ENCODE results near the gene PDE8B.
"Not testable (repeated sequence)": the region's sequence is repeated elsewhere in the genome, so short reads cannot be mapped to it uniquely, and the experiment has no call there.

The PDE8B gene

DNA sequence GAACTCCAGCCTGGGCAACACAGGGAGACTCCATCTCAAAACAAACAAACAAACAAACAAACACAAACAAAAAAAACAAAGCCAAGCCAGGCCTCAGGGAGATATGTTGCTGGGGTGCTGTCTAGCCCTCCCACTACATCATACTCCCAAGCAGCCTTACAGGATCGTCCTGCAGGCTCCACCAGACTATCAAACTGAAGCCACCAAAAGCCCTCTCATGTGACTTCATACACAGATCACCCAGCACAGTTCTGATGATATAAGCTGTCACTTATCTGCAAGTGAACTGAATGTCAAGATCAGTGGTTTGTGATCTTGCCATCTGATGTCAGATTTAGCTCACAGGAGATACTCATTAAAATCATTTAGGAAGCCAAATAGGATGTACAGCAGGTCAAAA, 238.4 kb downstream of the PDE8B start:
- H3K9me3 ChIP-seq (ENCODE audit: control insufficient read depth in 2 of 2, low read length in 2 of 2) = no peaks in the 10 kb centered on the region
- no peak overlapping the region for H3K9ac ChIP-seq (ENCODE audit: low read length in 2 of 2)
- H3K27ac ChIP-seq (ENCODE audit: low read length) = no peak overlapping the region
- H3K36me3 ChIP-seq (ENCODE audit: control insufficient read depth in 2 of 2, insufficient read depth in 2 of 2, low read length in 2 of 2) = peaks cover 7 to 18% of the 10 kb centered on the region in 2 donors
- H3K27me3 ChIP-seq (ENCODE audit: control insufficient read depth in 1 of 2, insufficient read depth in 2 of 2, low read length in 2 of 2) = no peaks in the 10 kb centered on the region
- no peaks in the 10 kb centered on the region for H3K4me1 ChIP-seq (ENCODE audit: control insufficient read depth, insufficient read depth, low read length)
- H3K4me3 ChIP-seq (ENCODE audit: low read length in 2 of 2) = no peak overlapping the region

DNA sequence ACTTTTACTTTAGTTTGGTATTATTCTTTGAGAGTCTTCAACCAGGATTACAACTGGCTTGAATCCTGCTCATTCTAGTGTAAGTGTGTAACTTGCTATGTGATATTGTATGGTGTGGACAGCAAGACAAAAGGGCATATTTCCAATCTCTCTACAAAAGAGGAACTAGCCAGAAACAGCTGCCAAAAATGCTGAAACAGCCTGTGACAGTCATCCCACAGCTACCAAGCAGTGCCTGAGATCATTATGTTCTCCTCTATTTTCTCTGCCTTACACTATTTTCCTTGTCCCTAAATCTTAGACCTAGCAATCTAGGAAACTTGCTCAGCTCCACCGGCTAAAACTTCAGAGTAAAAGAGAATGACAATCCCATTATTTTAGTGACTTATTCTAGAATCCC, 238.8 kb downstream of the PDE8B start:
- Histone ChIP-seq H3K9ac (ENCODE audit: low read length in 2 of 2) (no peak overlapping the region), H3K27ac (ENCODE audit: low read length) (no peak overlapping the region), H3K36me3 (ENCODE audit: control insufficient read depth in 2 of 2, insufficient read depth in 2 of 2, low read length in 2 of 2) (peaks cover 7 to 18% of the 10 kb centered on the region in 2 donors), H3K9me3 (ENCODE audit: control insufficient read depth in 2 of 2, low read length in 2 of 2) (no peaks in the 10 kb centered on the region), H3K27me3 (ENCODE audit: control insufficient read depth in 1 of 2, insufficient read depth in 2 of 2, low read length in 2 of 2) (no peaks in the 10 kb centered on the region), H3K4me1 (ENCODE audit: control insufficient read depth, insufficient read depth, low read length) (no peaks in the 10 kb centered on the region), H3K4me3 (ENCODE audit: low read length in 2 of 2) (no peak overlapping the region)

DNA sequence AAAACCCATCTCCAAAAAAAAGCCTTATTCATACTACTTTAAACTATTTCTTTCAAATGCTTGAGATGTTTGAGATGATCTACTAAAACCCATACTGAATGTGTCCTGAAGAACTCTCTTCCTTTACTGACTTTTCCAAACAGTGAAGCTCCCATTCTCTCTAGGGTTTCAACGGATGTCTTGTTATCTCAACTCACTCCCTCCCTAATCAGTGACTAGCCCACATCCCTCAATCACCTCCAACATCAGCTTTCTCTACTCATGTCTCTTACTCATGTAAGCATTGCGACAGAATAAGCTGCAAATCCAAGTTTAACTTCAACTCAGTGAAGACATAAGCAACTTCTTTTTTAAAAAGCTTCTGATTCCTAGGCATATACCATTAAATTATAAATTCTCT, 239.5 kb downstream of the PDE8B start:
- no peaks in the 10 kb centered on the region for H3K27me3 ChIP-seq (ENCODE audit: control insufficient read depth in 1 of 2, insufficient read depth in 2 of 2, low read length in 2 of 2)
- H3K36me3 ChIP-seq (ENCODE audit: control insufficient read depth in 2 of 2, insufficient read depth in 2 of 2, low read length in 2 of 2) = peaks cover 7 to 16% of the 10 kb centered on the region in 2 donors
- no peaks in the 10 kb centered on the region for H3K4me1 ChIP-seq (ENCODE audit: control insufficient read depth, insufficient read depth, low read length)
- no peak overlapping the region for H3K4me3 ChIP-seq (ENCODE audit: low read length in 2 of 2)
- no peaks in the 10 kb centered on the region for H3K9me3 ChIP-seq (ENCODE audit: control insufficient read depth in 2 of 2, low read length in 2 of 2)
- no peak overlapping the region for H3K27ac ChIP-seq (ENCODE audit: low read length)
- no peak overlapping the region for H3K9ac ChIP-seq (ENCODE audit: low read length in 2 of 2)

GRCh38 chr5:77452351-77452750, 241.9 kb downstream of the PDE8B start:
- no peaks in the 10 kb centered on the region for H3K9me3 ChIP-seq (ENCODE audit: control insufficient read depth in 2 of 2, low read length in 2 of 2)
- no peaks in the 10 kb centered on the region for H3K4me1 ChIP-seq (ENCODE audit: control insufficient read depth, insufficient read depth, low read length)
- H3K4me3 ChIP-seq (ENCODE audit: low read length in 2 of 2) = no peak overlapping the region
- H3K27ac ChIP-seq (ENCODE audit: low read length) = no peak overlapping the region
- no peak overlapping the region for H3K9ac ChIP-seq (ENCODE audit: low read length in 2 of 2)
- H3K36me3 ChIP-seq (ENCODE audit: control insufficient read depth in 2 of 2, insufficient read depth in 2 of 2, low read length in 2 of 2) = peaks cover 7 to 15% of the 10 kb centered on the region in 2 donors
- no peaks in the 10 kb centered on the region for H3K27me3 ChIP-seq (ENCODE audit: control insufficient read depth in 1 of 2, insufficient read depth in 2 of 2, low read length in 2 of 2)

DNA sequence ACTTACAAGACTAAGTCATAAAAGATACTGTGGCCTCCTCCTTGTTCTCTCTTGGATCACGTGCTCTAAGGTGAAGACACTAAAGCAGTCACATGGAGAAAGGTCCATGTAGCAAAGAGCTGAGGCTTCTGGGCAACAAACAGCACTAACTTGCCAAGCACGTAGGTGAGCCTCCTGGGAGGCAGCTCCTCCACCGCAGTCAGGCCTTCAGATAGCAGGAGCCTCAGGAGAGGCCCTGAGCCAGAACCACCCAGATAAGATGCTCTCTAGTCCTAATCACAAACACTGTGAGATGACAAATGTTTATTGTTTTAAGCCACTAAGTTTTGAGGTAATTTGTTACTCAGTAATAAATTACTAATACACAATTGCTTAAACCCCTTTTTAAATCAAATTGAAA, 243.6 kb downstream of the PDE8B start:
- Histone ChIP-seq H3K9me3 (ENCODE audit: control insufficient read depth in 2 of 2, low read length in 2 of 2) (no peaks in the 10 kb centered on the region), H3K27ac (ENCODE audit: low read length) (no peak overlapping the region), H3K36me3 (ENCODE audit: control insufficient read depth in 2 of 2, insufficient read depth in 2 of 2, low read length in 2 of 2) (peaks cover 3 to 4% of the 10 kb centered on the region in 2 donors), H3K4me1 (ENCODE audit: control insufficient read depth, insufficient read depth, low read length) (no peaks in the 10 kb centered on the region), H3K9ac (ENCODE audit: low read length in 2 of 2) (no peak overlapping the region), H3K4me3 (ENCODE audit: low read length in 2 of 2) (no peak overlapping the region), H3K27me3 (ENCODE audit: control insufficient read depth in 1 of 2, insufficient read depth in 2 of 2, low read length in 2 of 2) (no peaks in the 10 kb centered on the region)

DNA sequence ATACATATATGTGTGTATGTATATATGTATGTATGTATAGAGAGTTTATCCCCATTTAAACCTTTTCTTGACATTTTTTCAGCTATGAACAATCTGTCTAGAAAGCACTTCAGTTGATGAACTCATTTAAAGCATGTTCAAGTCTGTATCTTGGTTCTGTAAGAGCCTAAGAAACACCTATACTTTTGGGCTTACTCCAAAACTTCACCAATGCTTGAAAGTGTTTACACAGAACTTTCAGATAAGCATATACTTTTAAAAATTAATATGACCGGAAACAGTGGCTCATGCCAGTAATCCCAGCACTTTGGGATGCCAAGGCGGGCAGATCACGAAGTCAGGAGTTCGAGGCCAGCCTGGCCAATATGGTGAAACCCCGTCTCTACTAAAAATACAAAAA, 250.8 kb downstream of the PDE8B start:
- H3K27me3 ChIP-seq (ENCODE audit: control insufficient read depth in 1 of 2, insufficient read depth in 2 of 2, low read length in 2 of 2) = no peaks in the 10 kb centered on the region
- H3K4me3 ChIP-seq (ENCODE audit: low read length in 2 of 2) = no peak overlapping the region
- no peaks in the 10 kb centered on the region for H3K4me1 ChIP-seq (ENCODE audit: control insufficient read depth, insufficient read depth, low read length)
- no peaks in the 10 kb centered on the region for H3K36me3 ChIP-seq (ENCODE audit: control insufficient read depth in 2 of 2, insufficient read depth in 2 of 2, low read length in 2 of 2)
- H3K27ac ChIP-seq (ENCODE audit: low read length) = no peak overlapping the region
- no peaks in the 10 kb centered on the region for H3K9me3 ChIP-seq (ENCODE audit: control insufficient read depth in 2 of 2, low read length in 2 of 2)
- no peak overlapping the region for H3K9ac ChIP-seq (ENCODE audit: low read length in 2 of 2)

DNA sequence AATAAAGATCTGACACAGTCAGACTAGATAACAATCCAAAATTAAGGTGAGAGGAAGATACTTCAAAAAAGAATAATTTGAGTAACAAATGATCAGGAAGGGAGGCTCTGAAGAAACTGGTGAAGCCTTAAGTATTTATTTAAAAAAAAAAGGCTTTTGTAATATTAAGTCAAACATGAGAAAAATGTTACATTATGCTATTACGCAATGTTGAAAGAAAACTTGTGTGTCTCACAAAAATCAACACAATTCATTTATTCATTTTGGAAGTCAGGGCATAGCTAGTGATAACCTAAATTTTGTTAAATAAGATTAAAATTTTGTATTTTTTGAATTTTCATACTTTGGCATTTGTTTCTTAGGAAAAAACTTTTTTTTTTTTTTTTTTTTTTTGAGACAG, 253.4 kb downstream of the PDE8B start:
- Histone ChIP-seq H3K36me3 (ENCODE audit: control insufficient read depth in 2 of 2, insufficient read depth in 2 of 2, low read length in 2 of 2) (no peaks in the 10 kb centered on the region), H3K4me1 (ENCODE audit: control insufficient read depth, insufficient read depth, low read length) (no peaks in the 10 kb centered on the region), H3K9ac (ENCODE audit: low read length in 2 of 2) (no peak overlapping the region), H3K4me3 (ENCODE audit: low read length in 2 of 2) (no peak overlapping the region), H3K9me3 (ENCODE audit: control insufficient read depth in 2 of 2, low read length in 2 of 2) (no peaks in the 10 kb centered on the region), H3K27ac (ENCODE audit: low read length) (no peak overlapping the region), H3K27me3 (ENCODE audit: control insufficient read depth in 1 of 2, insufficient read depth in 2 of 2, low read length in 2 of 2) (no peaks in the 10 kb centered on the region)

DNA sequence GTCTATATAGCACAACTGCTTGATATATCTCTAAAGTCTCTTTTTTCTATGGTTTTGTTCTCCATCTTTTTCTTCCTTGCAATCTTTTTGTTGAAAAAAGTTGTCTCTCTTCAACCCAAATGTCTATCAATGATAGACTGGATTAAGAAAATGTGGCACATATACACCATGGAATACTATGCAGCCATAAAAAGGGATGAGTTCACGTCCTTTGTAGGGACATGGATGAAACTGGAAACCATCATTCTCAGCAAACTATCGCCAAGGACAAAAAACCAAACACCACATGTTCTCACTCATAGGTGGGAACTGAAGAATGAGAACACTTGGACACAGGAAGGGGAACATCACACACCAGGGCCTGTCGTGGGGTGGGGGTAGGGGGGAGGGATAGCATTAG, 258.4 kb downstream of the PDE8B start:
- H3K27ac ChIP-seq (ENCODE audit: low read length); H3K9me3 ChIP-seq (ENCODE audit: control insufficient read depth in 2 of 2, low read length in 2 of 2); H3K36me3 ChIP-seq (ENCODE audit: control insufficient read depth in 2 of 2, insufficient read depth in 2 of 2, low read length in 2 of 2); H3K4me3 ChIP-seq (ENCODE audit: low read length in 2 of 2); H3K4me1 ChIP-seq (ENCODE audit: control insufficient read depth, insufficient read depth, low read length); H3K9ac ChIP-seq (ENCODE audit: low read length in 2 of 2); H3K27me3 ChIP-seq (ENCODE audit: control insufficient read depth in 1 of 2, insufficient read depth in 2 of 2, low read length in 2 of 2): not testable (repeated sequence)

- H3K9ac ChIP-seq (ENCODE audit: low read length in 2 of 2); H3K4me3 ChIP-seq (ENCODE audit: low read length in 2 of 2); H3K27me3 ChIP-seq (ENCODE audit: control insufficient read depth in 1 of 2, insufficient read depth in 2 of 2, low read length in 2 of 2); H3K36me3 ChIP-seq (ENCODE audit: control insufficient read depth in 2 of 2, insufficient read depth in 2 of 2, low read length in 2 of 2); H3K27ac ChIP-seq (ENCODE audit: low read length); H3K9me3 ChIP-seq (ENCODE audit: control insufficient read depth in 2 of 2, low read length in 2 of 2); H3K4me1 ChIP-seq (ENCODE audit: control insufficient read depth, insufficient read depth, low read length): not testable (repeated sequence)
Measured at GRCh38 chr5:77475041-77475440, 264.6 kb downstream of the PDE8B start.
